OCI-LY3 (cell line): ENCODE results near the gene TOP3A.
"Not testable (repeated sequence)": the region's sequence is repeated elsewhere in the genome, so short reads cannot be mapped to it uniquely, and the experiment has no call there.

Experiments used
- H2AFZ ChIP-seq: fragments of 200-600, 300-600 bp; shearing (Covaris generic); 2 replicates; pipeline ENCODE4 v1.6.0; 2014; ENCODE audit warnings: antibody characterized with exemption, low read depth, low read length
- H3K27ac ChIP-seq: fragments of 200-600, 300-600 bp; sonication (generic); 2 replicates; pipeline ENCODE4 v1.5.1; 2014; ENCODE audit warnings: mild to moderate bottlenecking, low read length, moderate library complexity, mixed read lengths
- H3K27me3 ChIP-seq: fragments of 200-600, 300-600 bp; sonication (generic); 2 replicates; pipeline ENCODE4 v1.6.1; 2014; ENCODE audit warnings: low read depth, low read length, mixed read lengths
- H3K36me3 ChIP-seq: fragments of 200-600, 300-600 bp; sonication (generic); replicated peaks from 2 replicates; pipeline ENCODE3; 2014; ENCODE audit warnings: low read depth, low read length, mixed read lengths
- H3K4me1 ChIP-seq: fragments of 300-600, 200-600 bp; sonication (generic); 2 replicates; pipeline ENCODE4 v1.6.1; 2014; ENCODE audit warnings: low read length, mixed read lengths
- H3K4me2 ChIP-seq: fragments of 200-600, 300-600 bp; sonication (generic); 2 replicates; pipeline ENCODE4 v1.6.1; 2014; ENCODE audit warnings: low read length, mixed read lengths
- H3K4me3 ChIP-seq: fragments of 300-600, 200-600 bp; sonication (generic); 2 replicates; pipeline ENCODE4 v1.5.1; 2014; ENCODE audit warnings: antibody characterized with exemption, mild to moderate bottlenecking, low read length, moderate library complexity
- H3K79me2 ChIP-seq: fragments of 300-600, 200-600 bp; shearing (Covaris generic); 2 replicates; pipeline ENCODE4 v1.6.1; 2014; ENCODE audit warnings: mild to moderate bottlenecking, low read length, mixed read lengths
- H3K9ac ChIP-seq: fragments of 300-600, 200-600 bp; shearing (Covaris generic); 2 replicates; pipeline ENCODE4 v1.6.0; 2014; ENCODE audit warnings: mild to moderate bottlenecking, low read length, moderate library complexity
- H3K9me3 ChIP-seq: fragments of 200-600, 300-600 bp; shearing (Covaris generic); 2 replicates; pipeline ENCODE4 v1.6.1; 2014; ENCODE audit warnings: low read length, mixed read lengths; ENCODE audit not compliant: insufficient read depth
- H4K20me1 ChIP-seq: fragments of 200-600, 300-600 bp; sonication (generic); 2 replicates; pipeline ENCODE4 v1.6.1; 2016; ENCODE audit warnings: low read length, mixed read lengths; ENCODE audit not compliant: insufficient read depth
- CTCF ChIP-seq: fragments of 200-600, 300-600 bp; sonication (generic); IDR thresholded peaks from 2 replicates; pipeline ENCODE4 v1.5.1; 2014; ENCODE audit warnings: antibody characterized with exemption, low read length, low read depth
- EZH2phosphoT487 ChIP-seq: fragments of 200-600 bp; shearing (Covaris generic); IDR thresholded peaks from 2 replicates; pipeline ENCODE4 v1.6.1; 2018; ENCODE audit warnings: antibody characterized with exemption, mixed run types, low read depth

TOP3A gene

DNA sequence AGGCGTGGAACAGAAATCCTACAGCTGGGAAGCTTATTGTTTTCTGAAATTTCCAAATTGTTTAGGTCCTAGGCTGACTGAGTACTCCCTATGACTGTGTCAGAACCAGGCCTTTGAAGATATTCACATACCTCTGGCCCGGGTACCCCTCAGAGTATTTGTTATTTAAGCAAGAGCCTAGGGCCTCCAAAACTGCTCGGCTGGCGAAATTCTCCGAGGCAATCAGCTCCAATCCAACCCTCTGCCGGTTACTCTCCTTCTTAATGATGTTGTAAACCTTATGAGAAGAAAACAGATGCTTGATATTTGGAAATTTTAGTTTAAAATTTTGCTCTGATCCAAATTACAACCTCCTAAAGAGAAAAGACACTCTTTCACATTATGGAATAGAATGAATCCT is 38.7 kb upstream of the TOP3A start:
- H3K27me3 ChIP-seq, result no peaks in the 10 kb centered on the region
- H3K4me2 ChIP-seq, result no peak overlapping the region
- H3K79me2 ChIP-seq, result no peaks in the 10 kb centered on the region
- H3K36me3 ChIP-seq, result no peaks in the 10 kb centered on the region
- no peak overlapping the region for H2AFZ ChIP-seq
- H3K27ac ChIP-seq, result no peak overlapping the region
- no peaks in the 10 kb centered on the region for H4K20me1 ChIP-seq
- H3K4me3 ChIP-seq, result no peak overlapping the region
- no peaks in the 10 kb centered on the region for H3K9me3 ChIP-seq
- no peak for TF ChIP-seq EZH2phosphoT487
- no peak for TF ChIP-seq CTCF
- H3K9ac ChIP-seq, result no peak overlapping the region
- H3K4me1 ChIP-seq, result no peaks in the 10 kb centered on the region

- H3K4me1 ChIP-seq, result no peaks in the 10 kb centered on the region
- no peaks in the 10 kb centered on the region for H3K9me3 ChIP-seq
- no peaks in the 10 kb centered on the region for H3K27me3 ChIP-seq
- no peaks in the 10 kb centered on the region for H4K20me1 ChIP-seq
- TF ChIP-seq EZH2phosphoT487, result no peak
- TF ChIP-seq CTCF, result no peak
- no peaks in the 10 kb centered on the region for H3K36me3 ChIP-seq
- no peaks in the 10 kb centered on the region for H3K79me2 ChIP-seq
- no peak overlapping the region for H3K4me2 ChIP-seq
- no peak overlapping the region for H2AFZ ChIP-seq
- no peak overlapping the region for H3K27ac ChIP-seq
- no peak overlapping the region for H3K4me3 ChIP-seq
- H3K9ac ChIP-seq, result no peak overlapping the region
Observed at GRCh38 chr17:18344021-18344420, 29.2 kb upstream of the TOP3A start.

- H3K27me3 ChIP-seq, result no peaks in the 10 kb centered on the region
- H3K9me3 ChIP-seq, result no peaks in the 10 kb centered on the region
- H3K9ac ChIP-seq, result no peak overlapping the region
- no peak overlapping the region for H2AFZ ChIP-seq
- no peak for TF ChIP-seq CTCF
- H3K36me3 ChIP-seq, result no peaks in the 10 kb centered on the region
- H3K27ac ChIP-seq, result no peak overlapping the region
- H3K4me1 ChIP-seq, result no peaks in the 10 kb centered on the region
- no peak overlapping the region for H3K4me3 ChIP-seq
- no peak overlapping the region for H3K4me2 ChIP-seq
- H3K79me2 ChIP-seq, result no peaks in the 10 kb centered on the region
- no peaks in the 10 kb centered on the region for H4K20me1 ChIP-seq
Observed at GRCh38 chr17:18339933-18340332, 25.1 kb upstream of the TOP3A start.

GRCh38 chr17:18338158-18338557 is 23.4 kb upstream of the TOP3A start:
- not testable (repeated sequence) for H3K79me2 ChIP-seq, H3K4me2 ChIP-seq, H3K36me3 ChIP-seq, H3K27ac ChIP-seq, H3K9ac ChIP-seq, H3K9me3 ChIP-seq, H2AFZ ChIP-seq, H3K4me1 ChIP-seq, H3K27me3 ChIP-seq, H4K20me1 ChIP-seq, H3K4me3 ChIP-seq

DNA sequence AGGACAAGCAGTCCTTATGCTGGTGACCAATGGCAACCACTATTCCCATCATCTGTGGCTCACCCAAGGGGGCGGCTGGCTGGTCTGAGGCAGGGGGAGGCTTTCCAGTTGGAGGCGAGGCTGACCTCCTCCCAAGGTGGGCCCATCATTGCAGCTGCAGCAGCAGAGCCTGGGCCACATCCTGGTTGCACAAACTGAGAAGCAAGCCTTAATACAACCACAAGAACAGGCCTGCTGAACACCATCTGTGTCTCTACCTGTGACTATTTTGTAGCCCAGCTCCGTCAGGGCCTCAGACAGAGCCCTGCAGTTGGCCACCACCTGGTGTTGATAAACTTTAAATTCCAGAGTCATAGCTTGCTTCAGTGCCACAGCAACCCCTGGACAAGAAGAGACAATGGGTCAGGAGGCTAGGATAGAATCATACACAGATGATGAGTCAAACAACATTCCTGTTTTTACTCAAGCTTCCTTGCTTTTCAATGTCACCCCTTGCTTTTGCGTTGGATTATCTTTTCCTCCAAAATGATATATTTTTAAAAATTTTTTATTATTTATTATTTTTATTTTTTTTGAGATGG is 18.2 kb upstream of the TOP3A start:
- TF ChIP-seq CTCF (no peak), EZH2phosphoT487 (no peak)
- Histone ChIP-seq H3K9ac (no peak overlapping the region), H3K9me3 (no peaks in the 10 kb centered on the region), H3K4me1 (no peaks in the 10 kb centered on the region), H3K79me2 (no peaks in the 10 kb centered on the region), H2AFZ (no peak overlapping the region), H4K20me1 (no peaks in the 10 kb centered on the region), H3K4me2 (no peak overlapping the region), H3K4me3 (no peak overlapping the region), H3K27ac (no peak overlapping the region), H3K27me3 (no peaks in the 10 kb centered on the region), H3K36me3 (no peaks in the 10 kb centered on the region)
